HG03520 (cell line): ENCODE measurements around the gene EPS8L1.
"Not testable (repeated sequence)": the region's sequence is repeated elsewhere in the genome, so short reads cannot be mapped to it uniquely, and the experiment has no call there.

Experiments used
- ATAC-seq: cut with Tn5 transposase; IDR thresholded peaks from one replicate; pipeline ENCODE4 v1.9.1; 2021; ENCODE audit warnings: mild to moderate bottlenecking, moderate library complexity; ENCODE audit not compliant: unreplicated experiment

EPS8L1 gene

GRCh38 chr19:55075371-55075998 lies at the start of gene EPS8L1:
EPS8L1 (plus strand) TSS chr19:55075869; CDS start chr19:55076445, 576 bp downstream.
- no peak for ATAC-seq

GRCh38 chr19:55027140-55027471 lies 48.6 kb upstream of the EPS8L1 start:
- not testable (repeated sequence) for ATAC-seq

GRCh38 chr19:55027472-55028337 lies 48.0 kb upstream of the EPS8L1 start:
- ATAC-seq, result no peak

GRCh38 chr19:55028757-55029156 lies 46.9 kb upstream of the EPS8L1 start:
- no peak for ATAC-seq

GRCh38 chr19:55031178-55031577 lies 44.5 kb upstream of the EPS8L1 start:
- ATAC-seq, result no peak

GRCh38 chr19:55032170-55032800 lies 43.4 kb upstream of the EPS8L1 start:
- no peak for ATAC-seq

- not testable (repeated sequence) for ATAC-seq
Observed at GRCh38 chr19:55032976-55033643, 42.6 kb upstream of the EPS8L1 start.

- ATAC-seq, result no peak
Observed at GRCh38 chr19:55034751-55035150, 40.9 kb upstream of the EPS8L1 start.

GRCh38 chr19:55036058-55036457 lies 39.6 kb upstream of the EPS8L1 start:
- no peak for ATAC-seq

- not testable (repeated sequence) for ATAC-seq
Observed at GRCh38 chr19:55037603-55038002, 38.1 kb upstream of the EPS8L1 start.

GRCh38 chr19:55040654-55041053 lies 35.0 kb upstream of the EPS8L1 start:
- ATAC-seq, result not testable (repeated sequence)

GRCh38 chr19:55041244-55041626 lies 34.4 kb upstream of the EPS8L1 start:
- no peak for ATAC-seq

- no peak for ATAC-seq
Observed at GRCh38 chr19:55041627-55042343, 33.9 kb upstream of the EPS8L1 start.

GRCh38 chr19:55042344-55042678 lies 33.4 kb upstream of the EPS8L1 start:
- ATAC-seq, result no peak

GRCh38 chr19:55042688-55043087 lies 33.0 kb upstream of the EPS8L1 start:
- no peak for ATAC-seq

GRCh38 chr19:55044286-55044685 lies 31.4 kb upstream of the EPS8L1 start:
- ATAC-seq, result no peak

- no peak for ATAC-seq
Observed at GRCh38 chr19:55044771-55045716, 30.6 kb upstream of the EPS8L1 start.

- ATAC-seq, result no peak
Observed at GRCh38 chr19:55046975-55047622, 28.6 kb upstream of the EPS8L1 start.

GRCh38 chr19:55047951-55048350 lies 27.7 kb upstream of the EPS8L1 start:
- no peak for ATAC-seq
